Ovary (tissue), 9 donors: Measurements from ENCODE around the gene HSD17B8. TPM values are rescaled to one million over a fixed set of nuclear protein-coding genes. Genes with fewer than 3 reads are reported as not detected.
"Not testable (repeated sequence)": the region's sequence is repeated elsewhere in the genome, so short reads cannot be mapped to it uniquely, and the experiment has no call there.

Experiments
- DNase-seq, 5 donors: peaks; one replicate each; pipeline ENCODE4 v3.0.0-alpha.2; 2019 to 2020
- H3K27ac ChIP-seq, 2 donors: fragments of 200-600 bp; one replicate each; pipeline versions ENCODE4 v1.5.1 to v1.8.0; 2019 to 2022
- H3K27me3 ChIP-seq: fragments of 200-600 bp; one replicate; pipeline ENCODE4 v1.8.0; 2022
- H3K36me3 ChIP-seq: fragments of 200-600 bp; sonication (generic); one replicate; pipeline ENCODE4 v1.5.1; 2019
- H3K4me1 ChIP-seq: one replicate; pipeline ENCODE4 v1.8.1; 2013; ENCODE audit warnings: mild to moderate bottlenecking, moderate library complexity; ENCODE audit not compliant: insufficient read depth
- H3K4me3 ChIP-seq: fragments of 200-600 bp; sonication (generic); one replicate; pipeline ENCODE4 v1.5.1; 2017
- H3K9me3 ChIP-seq, 2 donors: fragments of 200-600 bp in 1 of 2; sonication (generic) in 1 of 2; one replicate each; pipeline versions ENCODE4 v1.5.1 to v1.8.1; 2013 to 2019; ENCODE audit warnings: mild to moderate bottlenecking in 1 of 2, moderate library complexity in 1 of 2
- CTCF ChIP-seq, 3 donors: fragments of 450-650 bp in 2 of 3; fragments of 200-600 bp in 1 of 3; IDR thresholded peaks; one replicate each; pipeline versions ENCODE4 v1.5.1 to v1.8.0; 2016 to 2022; ENCODE audit warnings: antibody characterized with exemption in 3 of 3, mild to moderate bottlenecking in 1 of 3
- EP300 ChIP-seq: sonication (generic); formaldehyde crosslinking; IDR thresholded peaks from one replicate; pipeline ENCODE4 v1.6.1; 2017; ENCODE audit warnings: antibody characterized with exemption
- POLR2A ChIP-seq: fragments of 450-650 bp; IDR thresholded peaks from one replicate; pipeline ENCODE4 v1.6.1; 2017; ENCODE audit warnings: antibody characterized with exemption, mild to moderate bottlenecking, moderate library complexity
- WGBS, 3 donors: extraction: QIAGEN DNeasy Blood & Tissue Kit in 1 of 3; methylation state at CpG; one replicate each; pipeline versions ENCODE4 v1.1.5 to v1.1.7; 2013 to 2017; 5-methylcytosine and 5-hydroxymethylcytosine counted together
- intact Hi-C, 4 donors: fragments of 100-400 bp; cut with DNase I; formaldehyde crosslinking; loops; one replicate each; pipeline versions ENCODE4 v1.11.0 to v1.15.1; 2022 to 2023
- polyA plus RNA-seq, 2 donors: library from polyadenylated mRNA; stranded (reverse); fragments of 200-250 nt in 1 of 2; fragments of 350-450 nt in 1 of 2; fragmentation: Illumina TruSeq in 1 of 2; extraction: RNeasy Lipid Tissue Mini Kit (QIAGEN cat#74804) in 1 of 2; gene quantifications; one replicate each; pipeline ENCODE4 v1.2.3, GENCODE V29; 2013 to 2014
- total RNA-seq, 7 donors: library from RNA; depleted of rRNA in 2 of 7; stranded (reverse); fragments of >200 nt in 2 of 7; fragmentation: NEBNext Ultra II Directional in 3 of 7; extraction: Animal tissue kit (Norgen Biotek cat#: 25700) in 3 of 7; gene quantifications; one replicate each; pipeline versions ENCODE4 v1.1.0 to v1.2.4, GENCODE V29; 2016 to 2023
- donor health status: DM: no; HTN: no; CAD: no; lungs with moderate emphysema.
- donor health status: DM: no; HTN: no; CAD: no.
- donor health status: Bipolar disorder and iron deficiency.
- donor health status: DM: yes; HTN: yes; CAD: no.
- donor health status: DM: no; HTN: no; CAD: no.
- donor health status: DM: yes; HTN: yes; CAD: no.

HSD17B8 gene
- total and polyA plus RNA-seq, 9 donors: 4.0 to 18.4 (median 8.8) TPM

- no peak for DNase-seq
- no peaks in the 10 kb centered on the region for H3K27me3 ChIP-seq
- H3K36me3 ChIP-seq: no peaks in the 10 kb centered on the region
- intact Hi-C loops: no loop called here
- H3K4me3 ChIP-seq: no peak overlapping the region
- H3K4me1 ChIP-seq: peaks cover 11% of the 10 kb centered on the region
- H3K27ac ChIP-seq: no peak overlapping the region
- no peaks in the 10 kb centered on the region for H3K9me3 ChIP-seq
- 88 to 89% (median 88%) methylated on average over 6 of the region's 6 CpGs for WGBS, 3 donors
- TF ChIP-seq POLR2A (no peak), CTCF (IDR thresholded peaks at IDR 0.05) (no peak), EP300 (no peak)
These were observed 12.8 kb downstream of the HSD17B8 start for GRCh38 chr6:33217246-33217645.

- H3K27me3 ChIP-seq: no peaks in the 10 kb centered on the region
- intact Hi-C loops: no loop called here
- no peak for DNase-seq
These were observed 13.2 kb downstream of the HSD17B8 start for GRCh38 chr6:33217681-33218080.

GRCh38 chr6:33226503-33227120 is 22.2 kb downstream of the HSD17B8 start:
- H3K27me3 ChIP-seq, DNase-seq, H3K27ac ChIP-seq, H3K9me3 ChIP-seq, H3K4me1 ChIP-seq, H3K4me3 ChIP-seq, intact Hi-C loops, H3K36me3 ChIP-seq: not testable (repeated sequence)
- whole genome bisulfite sequencing, 3 donors: 38 to 41% (median 41%) methylated on average over 14 of the region's 14 CpGs

More at GRCh38 chr6:33217681-33218080, 13.2 kb downstream of the HSD17B8 start:
- no peaks in the 10 kb centered on the region for H3K9me3 ChIP-seq
- H3K36me3 ChIP-seq: no peaks in the 10 kb centered on the region
- H3K4me1 ChIP-seq: peaks cover 9% of the 10 kb centered on the region
- H3K27ac ChIP-seq: no peak overlapping the region
- WGBS, 3 donors: 54 to 58% (median 55%) methylated on average over 3 of the region's 3 CpGs
- no peak for TF ChIP-seq CTCF (IDR thresholded peaks at IDR 0.05)
- TF ChIP-seq EP300: no peak
- TF ChIP-seq POLR2A: no peak
- H3K4me3 ChIP-seq: no peak overlapping the region

GRCh38 chr6:33235221-33235634 is 30.8 kb downstream of the HSD17B8 start:
- Histone ChIP-seq H3K4me3 (no peak overlapping the region), H3K27me3 (no peaks in the 10 kb centered on the region), H3K4me1 (no peaks in the 10 kb centered on the region), H3K36me3 (no peaks in the 10 kb centered on the region), H3K27ac (no peak overlapping the region), H3K9me3 (no peaks in the 10 kb centered on the region)
- TF ChIP-seq EP300 (no peak), POLR2A (no peak), CTCF (IDR thresholded peaks at IDR 0.05) (no peak)
- no peak for DNase-seq
- WGBS, 3 donors: 4 to 6% (median 4%) methylated on average over 6 of the region's 6 CpGs
- intact Hi-C loops: no loop called here

GRCh38 chr6:33236328-33236727 is 31.9 kb downstream of the HSD17B8 start:
- H3K27ac ChIP-seq: no peak overlapping the region
- H3K27me3 ChIP-seq: no peaks in the 10 kb centered on the region
- H3K36me3 ChIP-seq: no peaks in the 10 kb centered on the region
- H3K4me1 ChIP-seq: no peaks in the 10 kb centered on the region
- intact Hi-C loops: no loop called here
- DNase-seq: no peak
- no peak overlapping the region for H3K4me3 ChIP-seq
- no peaks in the 10 kb centered on the region for H3K9me3 ChIP-seq
- TF ChIP-seq POLR2A (no peak), EP300 (no peak), CTCF (IDR thresholded peaks at IDR 0.05) (no peak)
